Choroid plexus epithelial cell (primary cell): ENCODE results near the gene YIPF2.
"Not testable (repeated sequence)": the region's sequence is repeated elsewhere in the genome, so short reads cannot be mapped to it uniquely, and the experiment has no call there.

Experiments used
- DNase-seq: peaks from one replicate; pipeline ENCODE4 v3.0.0-alpha.2; 2010; ENCODE audit warnings: low read depth
- H3K4me3 ChIP-seq: 2 replicates; pipeline ENCODE4 v1.5.1; 2011; ENCODE audit warnings: low read depth, mild to moderate bottlenecking, control low read depth, low read length, moderate library complexity
- TF ChIP-seq, protein P1 (sequence below): conservative IDR thresholded peaks from 2 replicates; pipeline ENCODE4 v1.5.1; 2011; ENCODE audit warnings: low read depth, mild to moderate bottlenecking, control low read depth, inconsistent platforms, low read length, moderate library complexity

Gene YIPF2

DNA sequence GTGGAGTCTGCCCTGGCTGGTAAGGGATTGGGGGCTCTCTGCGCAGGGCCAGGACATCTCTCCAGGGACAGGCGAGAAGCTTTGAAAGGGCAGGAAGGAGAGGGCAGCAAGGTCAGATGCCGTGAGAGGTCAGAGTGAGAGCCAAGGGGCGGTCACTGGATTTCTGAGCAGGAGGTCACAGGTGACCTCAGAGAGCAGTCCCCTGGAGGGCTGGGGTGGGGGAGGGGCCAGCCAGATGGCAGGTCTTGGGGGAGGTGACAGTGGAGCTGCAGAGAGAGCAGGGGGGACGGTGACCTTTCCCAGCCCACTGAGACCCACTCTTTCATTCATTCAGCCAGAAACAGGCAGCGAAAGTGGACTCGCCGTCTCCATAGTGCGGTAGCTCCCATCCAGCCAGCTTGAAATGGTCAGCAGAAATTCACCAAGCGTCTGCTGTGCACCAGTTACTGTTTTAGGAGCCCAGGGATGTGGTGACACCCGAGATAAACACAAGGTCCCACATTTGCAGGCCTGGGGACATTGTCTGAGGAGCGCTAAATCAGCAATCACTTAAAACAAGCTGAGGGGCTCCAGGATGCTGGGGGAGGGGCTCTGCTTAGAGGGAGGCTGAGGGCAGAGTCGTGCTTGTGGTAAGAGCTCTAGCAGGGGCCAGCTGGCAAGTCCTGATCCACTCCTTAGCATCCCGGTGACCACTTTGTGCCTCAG, 46.9 kb downstream of the YIPF2 start:
- DNase-seq: no peak
- H3K4me3 ChIP-seq: no peak overlapping the region
- TF ChIP-seq, protein P1, sequence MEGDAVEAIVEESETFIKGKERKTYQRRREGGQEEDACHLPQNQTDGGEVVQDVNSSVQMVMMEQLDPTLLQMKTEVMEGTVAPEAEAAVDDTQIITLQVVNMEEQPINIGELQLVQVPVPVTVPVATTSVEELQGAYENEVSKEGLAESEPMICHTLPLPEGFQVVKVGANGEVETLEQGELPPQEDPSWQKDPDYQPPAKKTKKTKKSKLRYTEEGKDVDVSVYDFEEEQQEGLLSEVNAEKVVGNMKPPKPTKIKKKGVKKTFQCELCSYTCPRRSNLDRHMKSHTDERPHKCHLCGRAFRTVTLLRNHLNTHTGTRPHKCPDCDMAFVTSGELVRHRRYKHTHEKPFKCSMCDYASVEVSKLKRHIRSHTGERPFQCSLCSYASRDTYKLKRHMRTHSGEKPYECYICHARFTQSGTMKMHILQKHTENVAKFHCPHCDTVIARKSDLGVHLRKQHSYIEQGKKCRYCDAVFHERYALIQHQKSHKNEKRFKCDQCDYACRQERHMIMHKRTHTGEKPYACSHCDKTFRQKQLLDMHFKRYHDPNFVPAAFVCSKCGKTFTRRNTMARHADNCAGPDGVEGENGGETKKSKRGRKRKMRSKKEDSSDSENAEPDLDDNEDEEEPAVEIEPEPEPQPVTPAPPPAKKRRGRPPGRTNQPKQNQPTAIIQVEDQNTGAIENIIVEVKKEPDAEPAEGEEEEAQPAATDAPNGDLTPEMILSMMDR: no peak

- H3K4me3 ChIP-seq: no peak overlapping the region
- no peak for DNase-seq
- TF ChIP-seq, protein P1: no peak
Measured at GRCh38 chr19:10878253-10878652, 50.2 kb downstream of the YIPF2 start.

DNA sequence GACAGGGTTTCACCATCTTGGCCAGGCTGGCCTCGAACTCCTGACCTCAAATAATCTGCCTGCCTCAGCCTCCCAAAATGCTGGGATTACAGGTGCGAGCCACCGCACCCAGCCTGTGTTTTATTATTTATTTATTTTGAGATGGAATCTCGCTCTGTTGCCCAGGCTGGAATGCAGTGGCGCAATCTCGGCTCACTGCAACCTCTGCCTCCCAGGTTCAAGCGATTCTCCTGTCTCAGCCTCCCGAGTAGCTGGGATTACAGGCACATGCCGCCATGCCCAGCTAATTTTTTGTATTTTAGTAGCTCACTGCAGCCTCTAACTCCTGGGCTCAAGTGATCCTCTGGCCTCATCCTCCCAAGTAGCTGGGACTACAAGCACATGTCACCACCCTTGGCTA, 50.8 kb downstream of the YIPF2 start:
- H3K4me3 ChIP-seq, DNase-seq: not testable (repeated sequence)

DNA sequence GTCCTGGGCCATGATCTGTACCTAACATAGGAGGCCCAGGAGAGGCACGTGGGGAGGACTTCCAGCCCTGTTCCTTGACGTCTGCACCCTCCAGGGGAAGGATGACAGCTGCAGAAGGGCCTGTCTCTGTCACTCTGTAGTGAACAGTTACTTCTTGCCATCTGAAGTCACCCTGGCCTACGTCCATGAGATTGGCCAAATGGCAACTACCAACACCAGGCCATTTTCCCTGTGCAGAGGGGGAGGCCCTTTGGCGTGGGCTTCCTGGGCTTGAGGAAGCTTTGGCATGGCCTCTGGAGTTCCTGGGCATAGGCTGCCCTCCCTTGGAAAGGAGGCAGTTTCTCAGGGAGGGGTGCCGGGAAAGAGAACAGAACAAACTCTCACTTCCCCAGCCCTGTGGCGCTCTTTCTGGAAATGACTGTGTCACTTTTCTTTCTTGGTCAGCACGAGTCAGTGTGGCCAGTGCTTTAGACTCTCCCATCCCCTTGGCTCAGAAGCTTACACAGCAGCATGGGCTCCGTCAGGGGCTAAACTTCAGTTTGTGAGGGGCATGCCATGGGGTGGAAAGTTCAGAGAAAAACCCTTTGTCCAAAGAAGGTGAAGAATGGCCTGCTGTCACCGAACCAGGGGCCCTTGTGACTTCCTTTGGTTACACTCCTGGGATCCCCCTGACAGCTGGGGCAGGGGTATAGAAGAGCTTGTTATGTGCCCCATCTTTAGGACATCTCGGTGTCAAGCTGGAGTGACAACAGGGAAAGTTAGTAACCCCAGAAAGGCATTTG, 51.8 kb downstream of the YIPF2 start:
- DNase-seq: no peak
- TF ChIP-seq, protein P1: no peak
- H3K4me3 ChIP-seq: no peak overlapping the region

DNA sequence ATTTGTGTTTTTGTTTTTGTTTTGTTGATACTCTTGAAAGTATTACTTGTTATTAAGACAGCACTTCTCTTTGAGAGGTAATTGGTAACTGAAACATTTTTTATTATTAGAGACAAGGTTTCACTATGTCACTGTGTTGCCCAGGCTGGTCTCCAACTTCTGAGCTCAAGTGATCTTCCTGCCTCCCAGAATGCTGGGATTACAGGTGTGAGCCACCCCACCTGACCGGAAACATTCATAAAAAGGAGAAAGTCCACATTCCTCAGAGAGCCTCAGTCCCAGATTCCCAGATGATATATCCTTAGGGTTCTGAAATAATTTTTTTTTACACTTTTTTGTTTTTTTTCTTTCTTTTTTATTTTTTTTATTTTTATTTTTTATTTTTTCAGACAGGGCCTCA, 54.4 kb downstream of the YIPF2 start:
- TF ChIP-seq, protein P1: no peak
- H3K4me3 ChIP-seq: no peak overlapping the region
- DNase-seq: no peak

DNA sequence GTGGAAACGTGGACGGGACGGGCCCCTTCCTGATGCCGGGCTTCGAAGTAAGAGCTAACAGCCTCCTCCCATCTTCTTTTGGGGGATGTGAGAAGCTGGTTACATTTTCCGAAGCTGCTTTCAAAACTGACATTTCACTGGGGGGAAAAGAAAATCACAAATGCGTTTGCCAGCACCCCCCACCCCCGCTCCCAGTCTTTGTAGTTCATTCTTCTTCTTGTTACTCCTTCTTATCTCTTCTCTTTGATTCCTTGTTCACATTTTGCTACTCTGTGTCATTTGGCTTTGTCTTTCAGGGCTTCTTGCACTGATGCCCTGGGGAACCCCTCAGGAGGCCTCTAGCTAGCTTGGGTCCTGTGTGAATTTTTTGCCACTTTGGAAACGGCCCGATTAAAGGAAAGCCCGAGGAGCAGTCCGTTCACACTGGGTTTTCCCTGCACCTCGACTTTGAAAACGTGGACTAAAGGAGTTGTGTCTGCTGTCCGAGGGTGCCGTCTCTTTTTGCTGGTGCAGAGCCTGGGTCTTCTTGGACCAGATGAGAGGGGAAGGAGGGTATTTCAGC, 55.8 kb downstream of the YIPF2 start:
- DNase-seq: no peak
- peak overlapping the region; percentile 80 for H3K4me3 ChIP-seq
- TF ChIP-seq, protein P1: no peak
